K562 (cell line): Measurements from ENCODE around the gene SEMA3G. TPM values are rescaled to one million over a fixed set of nuclear protein-coding genes. Genes with fewer than 3 reads are reported as not detected.

Experiments
- ATAC-seq: fragments of 200-7000 bp; cut with Tn5 transposase; 3 replicates; pipeline ENCODE4 v1.9.1; 2020; ENCODE audit warnings: moderate library complexity
- BruUV-seq: library from RNA; stranded (reverse); fragments of 400-500 nt; replicated peaks from 2 replicates; lab custom pipeline; 2021; lab: Mats Ljungman, UMichigan
- CTCF ChIA-PET: fragments of 300-600 bp; formaldehyde crosslinking; extraction: SDS; loops from one replicate; lab custom pipeline; 2021; ENCODE audit warnings: low intra/inter-chr PET ratio; lab: Yijun Ruan, JAX
- POLR2A ChIA-PET: fragments of 300-600, 350-650 bp; sonication (Branson Sonifier 250); formaldehyde crosslinking; extraction: SDS; loops from one replicate; lab custom pipeline; 2021; ENCODE audit warnings: antibody characterized with exemption, inconsistent platforms; lab: Yijun Ruan, JAX
- DNase-seq, 4 experiments: peaks; one replicate each; pipeline versions ENCODE4 v3.0.0 to v3.0.0-alpha.2; 2011 to 2018; ENCODE audit warnings: low spot score in 3 of 4, mixed read lengths in 3 of 4; ENCODE audit errors: extremely low read depth in 1 of 4
- FAIRE-seq: peaks from 2 replicates; lab custom pipeline; 2011; peaks lifted over from hg19 to GRCh38; lab: Jason Lieb, UNC
- H2AFZ ChIP-seq: 2 replicates; pipeline ENCODE4 v1.6.0; 2011; ENCODE audit warnings: low read depth, low read length, control low read depth, inconsistent platforms
- H3K27ac ChIP-seq: fragments of 200-600 bp; 3 replicates; pipeline ENCODE4 v1.8.0; 2011; ENCODE audit warnings: low read depth, mild to moderate bottlenecking, control low read depth, inconsistent platforms, low read length, moderate library complexity, mixed read lengths; ENCODE audit errors: extremely low read depth
- H3K27me3 ChIP-seq, 2 experiments: fragments of 300-600 bp in 1 of 2; 2 replicates in 1 of 2; 3 replicates in 1 of 2; pipeline versions ENCODE4 v1.6.0 to v1.8.0; 2011; ENCODE audit warnings: inconsistent platforms in 2 of 2, low read length in 2 of 2, mild to moderate bottlenecking in 1 of 2, mixed read lengths in 1 of 2, moderate library complexity in 1 of 2; ENCODE audit not compliant: control insufficient read depth in 2 of 2, insufficient read depth in 2 of 2
- H3K36me3 ChIP-seq: fragments of 300-600 bp; 3 replicates; pipeline ENCODE4 v1.8.0; 2011; ENCODE audit warnings: mild to moderate bottlenecking, low read length, inconsistent platforms; ENCODE audit not compliant: control insufficient read depth, insufficient read depth
- H3K4me1 ChIP-seq, 2 experiments: fragments of 200-600 bp in 1 of 2; replicated peaks in 1 of 2; 2 replicates in 1 of 2; 3 replicates in 1 of 2; pipeline versions ENCODE4 v1.5.1 to v1.8.0; 2011; ENCODE audit warnings: inconsistent platforms in 2 of 2, low read length in 2 of 2, mild to moderate bottlenecking in 1 of 2, mixed read lengths in 1 of 2, moderate library complexity in 1 of 2; ENCODE audit not compliant: control insufficient read depth in 2 of 2, insufficient read depth in 2 of 2
- H3K4me2 ChIP-seq: 2 replicates; pipeline ENCODE4 v1.6.1; 2011; ENCODE audit warnings: low read length, control low read depth, inconsistent platforms, mixed read lengths; ENCODE audit not compliant: insufficient read depth
- H3K4me3 ChIP-seq: fragments of 200-600 bp; sonication (generic), shearing (Covaris generic); 2 replicates; pipeline ENCODE4 v1.5.1; 2016; ENCODE audit warnings: control low read depth, inconsistent platforms
- H3K79me2 ChIP-seq: fragments of 200-600 bp; 3 replicates; pipeline ENCODE4 v1.8.0; 2011; ENCODE audit warnings: low read length, inconsistent platforms; ENCODE audit not compliant: control insufficient read depth, insufficient read depth
- H3K9ac ChIP-seq, 2 experiments: 2 replicates each; pipeline versions ENCODE4 v1.6.0 to v1.6.1; 2011; ENCODE audit warnings: low read depth in 2 of 2, low read length in 2 of 2, control low read depth in 1 of 2, inconsistent platforms in 1 of 2, mild to moderate bottlenecking in 1 of 2, mixed read lengths in 1 of 2; ENCODE audit not compliant: insufficient read depth in 1 of 2
- H3K9me1 ChIP-seq: one replicate; pipeline ENCODE4 v1.6.0; 2011; ENCODE audit warnings: inconsistent platforms, mild to moderate bottlenecking, low read length, moderate library complexity; ENCODE audit not compliant: control insufficient read depth, insufficient read depth
- H3K9me3 ChIP-seq: replicated peaks from 2 replicates; pipeline ENCODE4 v1.5.1; 2011; ENCODE audit warnings: low read depth, low read length, inconsistent platforms; ENCODE audit not compliant: control insufficient read depth, insufficient read depth
- H4K20me1 ChIP-seq: replicated peaks from 2 replicates; pipeline ENCODE4 v1.6.1; 2011; ENCODE audit warnings: low read length, inconsistent platforms, mixed read lengths; ENCODE audit not compliant: control insufficient read depth, insufficient read depth
- ATF1 ChIP-seq, 2 experiments: fragments of 450-650 bp in 1 of 2; IDR thresholded peaks; 2 replicates each; pipeline ENCODE4 v1.6.1; 2016; ENCODE audit warnings: missing compliant biosample characterization in 1 of 2, missing genetic modification characterization in 1 of 2
- BRF2 ChIP-seq: IDR thresholded peaks from 3 replicates; pipeline ENCODE4 v1.6.1; 2011; ENCODE audit warnings: borderline replicate concordance, mild to moderate bottlenecking; ENCODE audit not compliant: insufficient read length, insufficient read depth
- GTF2E2 ChIP-seq: fragments of 200-800 bp; sonication (Bioruptor generic); IDR thresholded peaks from 2 replicates; pipeline ENCODE4 v1.6.1; 2016; ENCODE audit warnings: missing genetic modification characterization, missing compliant biosample characterization
- ID3 ChIP-seq, 2 experiments: fragments of 250-450 bp in 1 of 2; fragments of 450-650 bp in 1 of 2; sonication (Bioruptor Pico) in 1 of 2; IDR thresholded peaks; 2 replicates each; pipeline versions ENCODE4 v1.6.1 to v1.8.0; 2016 to 2021; ENCODE audit warnings: mild to moderate bottlenecking in 2 of 2, moderate library complexity in 2 of 2, missing compliant biosample characterization in 1 of 2, missing genetic modification characterization in 1 of 2
- JUNB ChIP-seq: fragments of 450-650 bp; formaldehyde crosslinking; conservative IDR thresholded peaks from 2 replicates; pipeline ENCODE4 v1.4.0; 2020; ENCODE audit warnings: mild to moderate bottlenecking
- L3MBTL2 ChIP-seq: fragments of 450-650 bp; IDR thresholded peaks from 2 replicates; pipeline ENCODE4 v1.6.1; 2016; ENCODE audit warnings: mild to moderate bottlenecking, moderate library complexity
- NFIC ChIP-seq: fragments of 450-650 bp; IDR thresholded peaks from 2 replicates; pipeline ENCODE4 v1.6.1; 2017; ENCODE audit warnings: mild to moderate bottlenecking, inconsistent platforms
- XRCC3 ChIP-seq: fragments of 450-650 bp; IDR thresholded peaks from 2 replicates; pipeline ENCODE4 v1.6.1; 2017; ENCODE audit warnings: mild to moderate bottlenecking, moderate library complexity
- ZMIZ1 ChIP-seq, 2 experiments: fragments of 150-350 bp in 1 of 2; IDR thresholded peaks; 2 replicates each; pipeline ENCODE4 v1.6.1; 2012 to 2016; ENCODE audit warnings: low read depth in 2 of 2, low read length in 2 of 2, mild to moderate bottlenecking in 1 of 2, moderate library complexity in 1 of 2
- ZNF253 ChIP-seq: fragments of 250-450 bp; sonication (Bioruptor Pico); conservative IDR thresholded peaks from 2 replicates; pipeline ENCODE4 v1.6.1; 2021; ENCODE audit warnings: mild to moderate bottlenecking
- ZNF449 ChIP-seq: fragments of 250-450 bp; sonication (Bioruptor Pico); IDR thresholded peaks from 2 replicates; pipeline ENCODE4 v1.8.0; 2022; ENCODE audit warnings: moderate library complexity, mild to moderate bottlenecking, inconsistent platforms
- ZNF589 ChIP-seq: fragments of 200-800 bp; sonication (Bioruptor generic); IDR thresholded peaks from 2 replicates; pipeline ENCODE4 v1.6.1; 2016; ENCODE audit warnings: low read depth, missing genetic modification characterization, missing compliant biosample characterization
- WGBS: fragments of 100-300 bp; shearing (Covaris generic); methylation state at CpG from one replicate; pipeline ENCODE4 v1.1.6; 2016; ENCODE audit warnings: low coverage, mixed read lengths; ENCODE audit not compliant: insufficient coverage; ENCODE audit errors: missing lambda C conversion rate; 5-methylcytosine and 5-hydroxymethylcytosine counted together
- in situ Hi-C: fragments of 300-500 bp; cut with MboI; formaldehyde crosslinking; loops from 4 replicates; pipeline ENCODE4 v1.15.0; 2018; ENCODE audit warnings: inconsistent platforms, mixed read lengths
- intact Hi-C: fragments of 100-400 bp; cut with micrococcal nuclease; formaldehyde crosslinking; loops from 2 replicates; pipeline ENCODE4 v1.14.2; 2022
- polyA plus RNA-seq, 8 experiments: library from polyadenylated mRNA; depleted of rRNA in 4 of 8; stranded (reverse) in 5 of 8; unstranded in 3 of 8; fragments of >200 nt; fragmentation: Nextera tagmentation in 2 of 8; fragmentation: Illumina TruSeq in 1 of 8; extraction: Ambion mirVana in 2 of 8; extraction: Trizol in 1 of 8; gene quantifications; 2 replicates each; pipeline versions ENCODE4 v1.2.1 to v1.2.3, GENCODE V29; 2011 to 2014; ENCODE audit warnings: inconsistent platforms in 1 of 8, missing spikeins in 1 of 8
- total RNA-seq, 7 experiments: library from RNA; depleted of rRNA in 6 of 7; stranded (reverse); fragments of >200 nt in 6 of 7; fragmentation: Illumina TruSeq in 2 of 7; extraction: Trizol in 2 of 7; gene quantifications; 2 replicates each; pipeline versions ENCODE4 v1.2.1 to v1.2.3, GENCODE V29; 2011 to 2021; ENCODE audit warnings: low replicate concordance in 1 of 7

SEMA3G gene
- total and polyA plus RNA-seq, 9 of the 15 experiments (the other 6 are each of a cell fraction or from before 2014, with no cell fraction given) = 0.04 to 0.07 (median 0.05) TPM; not detected in 6

GRCh38 chr3:52454938-52455282 lies 10.0 kb upstream of the SEMA3G start (continued):
- TF ChIP-seq L3MBTL2 (peak; percentile 80), ATF1 (CRISPR knock-in tag; IDR thresholded peaks at IDR 0.05) (no peak), ATF1 (tag; IDR thresholded peaks at IDR 0.05) (peak; percentile 53; the same call in 1 of the 2 replicates), GTF2E2 (tag) (no peak), ID3 (CRISPR knock-in tag; IDR thresholded peaks at IDR 0.05) (no peak), ID3 (tag; IDR thresholded peaks at IDR 0.05) (peak; percentile 74; the same call in 1 of the 2 replicates), JUNB (no peak)

GRCh38 chr3:52454250-52454937 lies 9.5 kb upstream of the SEMA3G start:
- peaks cover 19 to 51% of the 10 kb centered on the region in 2 experiments; a peak in 4 of 5 replicates for H3K4me1 ChIP-seq
- FAIRE-seq (peak; percentile 67), DNase-seq (peak in 1 of 4 experiments; percentile 6), ATAC-seq (no peak)
- H3K27ac ChIP-seq = peak overlapping the region; percentile 73; the same call in 1 of the 3 replicates
- no peaks in the 10 kb centered on the region for H3K27me3 ChIP-seq
- in situ Hi-C loops (no loop called here), intact Hi-C loops (loop anchor here (10.0 kb wide), 1 partner anchor 230 kb away; the partner anchor contains the start of genes GNL3 and PBRM1)
- peak overlapping the region; percentile 68 to 93; a peak in 2 of 4 replicates for H3K9ac ChIP-seq
- whole genome bisulfite sequencing = 52% methylated on average over 8 of the region's 8 CpGs
- peaks cover 28% of the 10 kb centered on the region for H3K79me2 ChIP-seq
- no peaks in the 10 kb centered on the region for H4K20me1 ChIP-seq
- POLR2A ChIA-PET = interaction anchor here (1.2 kb wide), 1 partner anchor 234 kb away, joined by 4 read pairs; no protein-coding TSS in a partner anchor
- peak overlapping the region; percentile 84; the same call in 1 of the 2 replicates for H2AFZ ChIP-seq
- H3K36me3 ChIP-seq = peaks cover 25% of the 10 kb centered on the region; the same call in 2 of the 3 replicates
- H3K4me2 ChIP-seq = peak overlapping the region; percentile 83
- no peaks in the 10 kb centered on the region for H3K9me1 ChIP-seq
- CTCF ChIA-PET = no interaction called here
- no peaks in the 10 kb centered on the region for H3K9me3 ChIP-seq
- peak overlapping the region; percentile 92; the same call in 1 of the 2 replicates for H3K4me3 ChIP-seq
- no TSS peak for BruUV-seq
- TF ChIP-seq BRF2 (no peak), ZNF253 (CRISPR knock-in tag) (no peak), ZNF589 (CRISPR knock-in tag) (0 out of 2 replicates have a peak, but pooled peaks have one; percentile 39), ZNF449 (CRISPR knock-in tag) (no peak), NFIC (peak; percentile 59), ZMIZ1 (IDR thresholded peaks at IDR 0.05; ENCODE audit: low read depth in 2 of 2, low read length in 2 of 2) (no peak), XRCC3 (no peak)
